ENCODE data around the gene HIGD1B. TPM values are rescaled to one million over a fixed set of nuclear protein-coding genes. Genes with fewer than 3 reads are reported as not detected.

The HIGD1B gene
- total RNA-seq, 1 donor from 2014 or later = 22.3 TPM

- no peak overlapping the region for H3K4me3 ChIP-seq
- H3K9me3 ChIP-seq = no peaks in the 10 kb centered on the region
- ATAC-seq (no peak), DNase-seq (no peak)
- TF ChIP-seq, protein P1, sequence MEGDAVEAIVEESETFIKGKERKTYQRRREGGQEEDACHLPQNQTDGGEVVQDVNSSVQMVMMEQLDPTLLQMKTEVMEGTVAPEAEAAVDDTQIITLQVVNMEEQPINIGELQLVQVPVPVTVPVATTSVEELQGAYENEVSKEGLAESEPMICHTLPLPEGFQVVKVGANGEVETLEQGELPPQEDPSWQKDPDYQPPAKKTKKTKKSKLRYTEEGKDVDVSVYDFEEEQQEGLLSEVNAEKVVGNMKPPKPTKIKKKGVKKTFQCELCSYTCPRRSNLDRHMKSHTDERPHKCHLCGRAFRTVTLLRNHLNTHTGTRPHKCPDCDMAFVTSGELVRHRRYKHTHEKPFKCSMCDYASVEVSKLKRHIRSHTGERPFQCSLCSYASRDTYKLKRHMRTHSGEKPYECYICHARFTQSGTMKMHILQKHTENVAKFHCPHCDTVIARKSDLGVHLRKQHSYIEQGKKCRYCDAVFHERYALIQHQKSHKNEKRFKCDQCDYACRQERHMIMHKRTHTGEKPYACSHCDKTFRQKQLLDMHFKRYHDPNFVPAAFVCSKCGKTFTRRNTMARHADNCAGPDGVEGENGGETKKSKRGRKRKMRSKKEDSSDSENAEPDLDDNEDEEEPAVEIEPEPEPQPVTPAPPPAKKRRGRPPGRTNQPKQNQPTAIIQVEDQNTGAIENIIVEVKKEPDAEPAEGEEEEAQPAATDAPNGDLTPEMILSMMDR (IDR thresholded peaks at IDR 0.05) = no peak
- H3K36me3 ChIP-seq = peaks cover 98% of the 10 kb centered on the region
- H3K27ac ChIP-seq = no peak overlapping the region
- intact Hi-C loops (cut with DNase I) = loop anchor here (5.0 kb wide), 1 partner anchor 89 kb away; no protein-coding TSS in a partner anchor
- no peaks in the 10 kb centered on the region for H3K27me3 ChIP-seq (ENCODE audit: low read depth)
- H3K4me1 ChIP-seq = no peaks in the 10 kb centered on the region
Measured at GRCh38 chr17:44865931-44866330, 18.2 kb downstream of the HIGD1B start.

GRCh38 chr17:44867841-44868240 lies 20.2 kb downstream of the HIGD1B start:
- ATAC-seq = no peak
- H3K36me3 ChIP-seq = peaks cover 98% of the 10 kb centered on the region
- intact Hi-C loops (cut with DNase I) = loop anchor here (5.0 kb wide), 1 partner anchor 91 kb away; no protein-coding TSS in a partner anchor

DNA sequence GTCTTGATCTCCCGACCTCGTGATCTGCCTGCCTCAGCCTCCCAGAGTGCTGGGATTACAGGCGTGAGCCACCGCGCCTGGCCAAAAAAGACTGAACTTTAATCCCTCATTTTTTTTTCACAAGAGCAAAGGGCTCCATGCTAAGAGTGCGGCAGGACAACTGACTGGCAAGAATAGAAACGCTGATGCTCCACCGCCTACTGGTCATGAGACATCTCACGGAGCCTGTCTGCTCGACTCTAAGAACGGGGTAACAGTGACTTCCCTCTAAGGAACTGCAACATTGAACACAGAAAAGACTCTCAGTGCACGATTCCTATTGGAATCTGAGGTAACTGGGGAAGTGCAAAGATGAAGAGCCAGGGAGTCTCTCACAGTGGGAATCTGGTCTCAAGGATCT lies 23.9 kb downstream of the HIGD1B start:
- intact Hi-C loops (cut with DNase I) = no loop called here
- H3K36me3 ChIP-seq = peaks cover 97% of the 10 kb centered on the region

More at GRCh38 chr17:44867841-44868240, 20.2 kb downstream of the HIGD1B start:
- Histone ChIP-seq H3K4me3 (no peak overlapping the region), H3K27ac (no peak overlapping the region), H3K27me3 (ENCODE audit: low read depth) (no peaks in the 10 kb centered on the region), H3K9me3 (no peaks in the 10 kb centered on the region), H3K4me1 (no peaks in the 10 kb centered on the region)
- TF ChIP-seq, protein P1 (IDR thresholded peaks at IDR 0.05) = no peak
- no peak for DNase-seq

GRCh38 chr17:44872131-44872768 lies 24.6 kb downstream of the HIGD1B start:
- intact Hi-C loops (cut with DNase I) = no loop called here
- H3K27ac ChIP-seq = no peak overlapping the region
- no peaks in the 10 kb centered on the region for H3K9me3 ChIP-seq
- no peaks in the 10 kb centered on the region for H3K27me3 ChIP-seq (ENCODE audit: low read depth)
- peak in 1 of 2 donors; percentile 50 for ATAC-seq
- no peak overlapping the region for H3K4me3 ChIP-seq
- no peak for DNase-seq
- H3K4me1 ChIP-seq = no peaks in the 10 kb centered on the region
- peaks cover 96% of the 10 kb centered on the region for H3K36me3 ChIP-seq
- TF ChIP-seq, protein P1 (IDR thresholded peaks at IDR 0.05) = no peak

More for the DNA sequence above, 23.9 kb downstream of the HIGD1B start:
- Histone ChIP-seq H3K4me1 (no peaks in the 10 kb centered on the region), H3K9me3 (no peaks in the 10 kb centered on the region), H3K4me3 (no peak overlapping the region), H3K27ac (no peak overlapping the region), H3K27me3 (ENCODE audit: low read depth) (no peaks in the 10 kb centered on the region)
- TF ChIP-seq, protein P1 (IDR thresholded peaks at IDR 0.05) = no peak
- ATAC-seq (no peak), DNase-seq (no peak)

DNA sequence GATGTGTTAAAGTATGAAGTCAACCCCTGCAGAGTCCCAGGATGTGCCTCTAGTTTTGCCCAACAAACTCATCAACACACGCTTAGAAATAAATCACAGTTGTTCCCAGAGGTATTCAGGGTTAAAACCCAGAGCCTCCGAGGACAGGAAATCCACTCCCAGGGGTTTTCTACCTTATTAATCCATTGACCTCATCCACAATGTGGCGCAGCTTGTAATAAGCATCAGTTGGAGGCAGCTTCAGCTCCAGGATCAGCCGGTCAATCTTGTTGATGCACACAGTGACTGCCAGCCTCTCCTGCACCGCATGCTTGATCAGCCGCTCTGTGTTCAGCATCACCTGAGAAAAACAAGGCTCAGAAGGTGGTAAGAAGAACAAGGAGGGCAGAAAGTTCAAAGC lies 28.1 kb downstream of the HIGD1B start:
- DNase-seq (no peak), ATAC-seq (no peak)
- intact Hi-C loops (cut with DNase I) = no loop called here
- H3K27ac ChIP-seq = no peak overlapping the region
- H3K4me1 ChIP-seq = no peaks in the 10 kb centered on the region
- peaks cover 96% of the 10 kb centered on the region for H3K36me3 ChIP-seq
- no peaks in the 10 kb centered on the region for H3K27me3 ChIP-seq (ENCODE audit: low read depth)
- TF ChIP-seq, protein P1 (IDR thresholded peaks at IDR 0.05) = no peak
- no peak overlapping the region for H3K4me3 ChIP-seq
- no peaks in the 10 kb centered on the region for H3K9me3 ChIP-seq
